GM21423 (cell line): ENCODE measurements around the gene DCBLD2.
"Not testable (repeated sequence)": the region's sequence is repeated elsewhere in the genome, so short reads cannot be mapped to it uniquely, and the experiment has no call there.

Experiments
- ATAC-seq: cut with Tn5 transposase; IDR thresholded peaks from one replicate; pipeline ENCODE4 v1.9.1; 2021; ENCODE audit warnings: mild to moderate bottlenecking, moderate library complexity; ENCODE audit not compliant: unreplicated experiment

The DCBLD2 gene

DNA sequence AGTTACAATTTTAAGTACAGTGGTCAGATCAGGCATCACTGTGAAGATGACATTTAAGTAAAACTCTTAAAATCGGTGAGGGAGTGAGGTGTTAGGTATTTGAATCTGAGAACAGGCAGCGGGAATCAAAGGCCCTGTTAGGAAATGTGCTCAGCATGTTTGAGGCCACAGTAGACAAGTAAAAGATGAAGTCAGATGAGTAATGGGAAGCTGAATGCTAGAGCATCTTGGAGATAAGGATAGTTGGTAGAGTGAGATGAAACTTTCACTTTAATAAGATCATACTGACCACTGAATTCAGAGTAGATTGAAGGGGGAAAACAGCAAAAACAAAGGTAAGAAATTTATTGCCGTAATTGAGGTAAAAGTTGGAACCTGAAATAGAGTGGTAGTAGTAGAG lies 61.6 kb downstream of the DCBLD2 start:
- ATAC-seq, result no peak

DNA sequence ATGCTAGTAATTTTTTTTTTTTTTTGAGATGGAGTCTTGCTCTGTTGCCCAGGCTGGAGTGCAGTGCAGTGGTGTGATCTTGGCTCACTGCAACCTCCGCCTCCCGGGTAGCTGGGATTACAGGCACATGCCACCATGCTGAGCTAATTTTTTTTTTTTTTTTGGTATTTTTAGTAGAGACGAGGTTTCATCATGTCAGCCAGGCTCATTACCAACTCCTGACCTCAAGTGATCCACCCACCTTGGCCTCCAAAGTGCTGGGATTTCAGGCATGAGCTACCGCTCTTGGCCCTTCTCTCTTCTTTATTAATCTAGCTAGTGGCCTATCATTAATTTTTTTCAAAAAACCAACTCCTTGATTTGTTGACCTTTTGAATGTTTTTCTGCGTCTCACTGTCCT lies 70.4 kb downstream of the DCBLD2 start:
- ATAC-seq, result not testable (repeated sequence)

- ATAC-seq, result no peak
Measured at GRCh38 chr3:98829246-98829832, 72.2 kb downstream of the DCBLD2 start.

- no peak for ATAC-seq
Measured at GRCh38 chr3:98827221-98827920, 74.1 kb downstream of the DCBLD2 start.

GRCh38 chr3:98826126-98826525 lies 75.4 kb downstream of the DCBLD2 start:
- no peak for ATAC-seq

DNA sequence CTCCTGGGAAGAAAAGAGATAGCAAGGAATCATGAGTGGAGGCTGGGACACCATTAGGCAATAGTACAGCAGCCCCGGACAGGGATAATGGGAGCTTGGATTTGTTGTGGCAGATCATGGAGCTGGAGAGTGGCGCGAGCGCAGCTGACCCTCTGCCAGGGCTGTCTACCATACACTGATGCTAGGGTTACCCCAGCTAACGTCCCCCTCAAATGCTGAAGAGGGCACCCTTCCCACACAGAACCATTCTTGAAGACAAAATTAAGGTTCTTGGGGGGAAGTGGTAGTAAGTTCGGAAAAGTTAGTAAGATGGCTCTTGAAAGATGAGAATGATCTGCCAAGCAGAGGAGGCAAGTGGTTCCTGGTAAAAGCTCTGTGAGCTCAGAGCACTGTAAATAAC lies 77.2 kb downstream of the DCBLD2 start:
- ATAC-seq, result no peak

GRCh38 chr3:98823791-98824190 lies 77.7 kb downstream of the DCBLD2 start:
- ATAC-seq, result no peak

DNA sequence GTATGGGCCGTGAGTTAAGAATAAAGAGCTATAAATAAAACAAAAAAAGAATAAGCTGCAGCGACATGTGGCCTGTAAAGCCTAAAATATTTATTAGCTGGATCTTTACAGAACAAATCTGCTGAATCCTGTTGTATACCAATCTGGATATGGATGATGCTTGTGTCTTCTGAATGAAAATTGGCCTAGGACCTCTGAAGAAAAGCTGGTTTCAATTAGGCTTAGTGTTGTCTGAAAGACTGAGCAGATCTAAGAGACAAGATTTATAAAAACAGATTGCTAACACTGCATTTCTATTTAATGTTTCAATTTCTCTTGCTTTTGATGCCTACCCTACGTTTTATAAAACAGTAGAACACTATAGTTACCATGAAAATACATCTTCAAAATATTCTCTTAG lies 80.4 kb downstream of the DCBLD2 start:
- ATAC-seq, result no peak

GRCh38 chr3:98817547-98818041 lies 83.9 kb downstream of the DCBLD2 start:
- ATAC-seq, result peak; percentile 75

- ATAC-seq, result no peak
Measured at GRCh38 chr3:98814817-98815420, 86.6 kb downstream of the DCBLD2 start.

DNA sequence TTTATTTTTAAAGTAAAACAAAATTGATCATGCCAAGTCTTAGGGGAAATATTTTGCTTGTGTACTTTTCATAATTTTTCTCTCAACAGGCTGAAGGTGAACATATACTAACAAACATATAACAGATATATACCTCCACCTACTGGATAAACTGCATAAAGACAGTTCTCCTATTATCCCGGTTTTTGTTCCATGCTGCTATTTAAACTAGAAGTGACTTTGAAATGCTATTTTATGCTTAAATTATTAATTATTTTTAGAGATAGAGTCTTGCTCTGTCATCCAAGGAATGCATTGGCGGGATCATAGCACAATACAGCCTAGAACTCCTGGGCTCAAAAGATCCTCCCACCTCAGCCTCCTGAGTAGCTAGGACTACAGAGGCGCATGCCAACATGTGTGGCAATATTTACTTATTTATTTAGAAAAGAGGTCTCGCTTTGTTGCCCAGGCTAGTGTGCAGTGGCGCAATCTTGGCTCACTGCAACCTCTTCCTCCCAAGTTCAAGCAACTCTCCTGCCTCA lies 88.6 kb downstream of the DCBLD2 start:
- peak; percentile 54 for ATAC-seq

DNA sequence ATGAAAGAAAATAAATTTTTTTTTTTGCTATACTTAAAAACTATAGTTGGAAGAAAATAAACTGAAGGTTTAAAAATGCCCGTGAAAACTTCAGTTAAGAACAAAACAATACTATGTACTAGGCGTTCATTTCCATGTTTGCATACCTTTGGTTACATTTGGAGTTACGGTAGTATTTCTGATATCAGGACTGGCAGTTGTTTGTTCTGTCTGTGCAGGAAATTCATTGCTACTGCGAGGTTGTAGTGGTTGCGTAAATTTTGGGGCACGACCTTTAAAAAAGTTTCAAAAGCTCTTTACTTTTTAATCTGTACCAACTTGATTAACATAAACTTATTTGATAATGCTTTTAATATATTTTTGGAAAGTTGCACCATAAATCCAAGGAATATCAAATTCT lies 90.4 kb downstream of the DCBLD2 start:
- ATAC-seq, result no peak

GRCh38 chr3:98809557-98809956 lies 91.9 kb downstream of the DCBLD2 start:
- ATAC-seq, result no peak

GRCh38 chr3:98808071-98808470 lies 93.4 kb downstream of the DCBLD2 start:
- ATAC-seq, result no peak

- no peak for ATAC-seq
Measured at GRCh38 chr3:98807561-98807960, 93.9 kb downstream of the DCBLD2 start.

DNA sequence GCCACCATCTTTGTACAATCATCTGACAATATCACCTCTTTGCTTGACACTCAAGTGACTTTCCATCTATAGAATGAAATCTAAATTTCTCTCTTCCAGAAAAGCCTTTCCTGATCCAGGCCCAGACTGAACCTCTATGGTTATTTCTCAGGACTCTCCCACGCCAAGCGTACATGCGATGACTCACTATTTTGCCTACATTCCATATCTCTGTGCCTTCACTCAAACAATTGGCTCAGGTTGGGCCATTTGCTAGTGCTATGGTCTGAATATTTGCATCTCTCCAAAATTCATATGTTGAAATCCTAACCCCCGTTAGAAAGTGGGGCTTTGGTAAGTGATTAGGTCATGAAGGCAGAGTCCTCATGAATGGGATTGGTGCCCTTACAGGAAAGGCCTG lies 94.5 kb downstream of the DCBLD2 start:
- ATAC-seq, result no peak

DNA sequence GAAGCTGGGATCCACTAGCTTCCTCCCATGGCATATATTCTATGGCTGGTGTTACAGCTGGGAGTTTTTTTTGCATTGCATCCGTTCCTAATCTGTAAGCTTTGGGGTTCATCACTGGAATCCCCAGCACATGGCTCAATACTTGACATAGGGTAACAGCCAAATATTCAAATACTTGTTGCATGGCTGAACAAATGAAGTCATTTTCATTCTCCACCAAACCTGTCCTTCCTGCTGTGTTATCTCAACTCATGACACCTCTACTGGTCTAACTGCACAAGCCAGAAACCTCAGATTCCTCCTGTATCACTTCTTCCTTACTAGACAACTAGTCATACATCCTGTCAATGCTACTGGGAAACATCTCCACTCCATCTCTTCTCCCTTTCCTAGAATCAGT lies 95.0 kb downstream of the DCBLD2 start:
- ATAC-seq, result no peak

GRCh38 chr3:98805571-98805970 lies 95.9 kb downstream of the DCBLD2 start:
- ATAC-seq, result no peak

GRCh38 chr3:98801043-98801747 lies 100.3 kb downstream of the DCBLD2 start:
- no peak for ATAC-seq

GRCh38 chr3:98800401-98800800 lies 101.1 kb downstream of the DCBLD2 start:
- no peak for ATAC-seq

DNA sequence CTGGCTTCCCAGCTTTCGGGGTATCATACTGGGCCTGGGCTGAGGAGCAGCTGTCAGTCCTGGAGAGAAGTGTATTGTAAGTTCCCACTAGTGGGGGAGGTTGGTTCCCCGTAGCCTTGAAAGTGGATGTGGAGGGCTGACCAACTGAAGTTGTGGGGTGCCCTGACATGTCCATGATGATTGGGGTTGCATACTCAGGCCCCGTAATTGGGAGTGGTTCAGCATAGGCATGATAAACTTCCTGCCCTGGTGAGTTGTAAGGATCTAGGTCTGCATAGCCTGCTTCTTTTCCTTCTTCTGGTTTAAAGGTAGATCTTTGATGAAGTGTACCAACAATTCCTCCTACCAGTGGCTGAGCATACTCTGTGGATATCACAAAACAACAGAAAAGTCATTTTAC lies 102.0 kb downstream of the DCBLD2 start:
- ATAC-seq, result no peak
